Stimulated activated CD4-positive, alpha-beta T cell treated with anti-CD3 and anti-CD28 coated beads, Interleukin-12 subunit alpha, Interleukin-12 subunit beta, amount 100 ng/mL, for 4 hours (primary cell): ENCODE data around the gene NCOR2.

Experiments used
- DNase-seq: peaks from one replicate; pipeline ENCODE4 v3.0.0-alpha.2; 2020

Gene NCOR2

GRCh38 chr12:124542021-124542949 lies 25.1 kb downstream of the NCOR2 start:
- DNase-seq: no peak

- no peak for DNase-seq
Observed at GRCh38 chr12:124541322-124541721, 26.1 kb downstream of the NCOR2 start.

DNA sequence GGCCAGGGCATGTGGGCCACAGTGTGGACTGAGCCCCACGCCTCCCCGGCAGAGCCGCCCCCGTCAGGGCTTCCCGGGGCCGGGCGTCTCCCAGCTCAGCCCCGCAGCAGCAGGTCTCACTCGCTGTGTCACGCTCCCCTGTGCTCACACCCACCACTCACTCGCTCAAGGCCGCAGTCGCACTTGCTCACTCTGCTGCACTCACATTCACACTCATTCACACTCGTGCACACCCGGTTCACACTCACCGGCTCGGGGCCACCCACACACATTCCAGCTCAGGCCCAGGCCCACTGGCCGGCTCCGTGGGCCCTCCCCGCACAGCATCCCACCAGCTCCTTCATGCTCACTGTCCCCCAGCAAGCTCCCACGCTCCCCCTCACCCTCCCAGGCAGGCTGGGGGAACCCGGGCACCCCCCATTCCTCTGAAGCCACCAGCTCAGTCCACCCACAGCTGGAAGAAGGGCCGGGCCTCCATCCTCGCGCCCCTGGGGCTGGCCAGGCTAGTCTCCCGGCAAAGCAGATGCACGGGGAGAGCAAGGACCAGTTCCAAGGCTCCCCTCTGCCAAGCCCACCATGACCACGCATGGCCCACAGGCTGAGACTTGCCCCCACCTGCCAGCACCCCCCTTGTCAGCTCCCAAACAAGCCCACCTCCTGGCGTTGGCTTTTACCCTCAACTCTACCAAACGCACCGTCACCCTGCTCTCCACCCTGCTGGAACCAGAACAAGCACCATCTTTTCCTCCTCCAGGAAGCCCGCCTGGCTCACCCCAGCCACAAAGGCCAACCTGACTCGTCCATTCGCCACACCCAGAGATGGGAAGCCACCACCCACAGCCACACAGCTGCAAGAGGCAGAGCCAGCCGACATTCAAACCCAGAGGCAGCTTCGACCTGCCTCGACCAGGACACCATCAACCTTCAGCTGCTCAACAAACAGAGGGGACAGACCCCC lies 28.0 kb downstream of the NCOR2 start:
- no peak for DNase-seq

DNA sequence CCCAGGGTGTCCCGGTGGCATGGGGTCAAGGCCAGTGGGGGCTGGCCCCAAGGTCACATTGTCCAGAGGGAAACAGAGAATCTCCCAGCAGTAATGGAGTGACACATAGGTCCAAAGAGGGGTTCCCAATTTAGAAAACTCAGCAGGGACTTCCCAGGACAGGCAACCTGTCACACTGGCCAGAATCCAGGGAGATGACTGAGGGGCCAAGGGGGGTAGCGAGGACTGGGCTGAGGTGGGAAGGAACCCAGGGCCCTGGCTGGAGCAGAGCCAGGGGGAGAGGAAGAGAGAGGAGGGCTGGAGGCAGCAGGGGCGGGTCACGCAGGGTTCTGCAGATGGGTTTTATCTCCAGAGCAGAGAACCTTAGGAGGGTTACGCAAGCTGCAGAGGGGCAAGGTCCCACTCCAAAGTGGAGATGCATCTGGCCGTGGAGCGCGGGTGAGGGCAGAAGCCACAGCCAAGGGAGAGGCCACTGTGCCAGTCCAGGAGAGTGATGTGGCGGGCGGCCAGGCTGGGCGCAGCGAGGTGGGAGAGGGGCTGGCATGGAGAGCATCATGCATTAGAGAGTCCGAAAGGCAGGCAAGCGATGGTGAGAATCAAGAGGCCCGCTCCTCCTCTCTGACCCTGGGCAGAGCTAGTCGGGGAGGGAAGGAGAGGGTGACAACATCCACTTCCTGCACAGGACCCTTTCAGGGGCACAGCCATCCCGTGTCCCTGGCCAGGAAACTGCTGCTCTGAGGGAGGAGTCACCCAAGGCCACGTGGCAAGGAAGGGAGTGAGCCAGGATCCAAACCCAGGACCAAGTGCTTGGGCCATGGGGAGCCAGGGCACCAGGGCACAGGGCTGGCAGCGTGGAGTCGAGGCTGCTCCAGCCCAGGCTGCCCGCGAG lies 29.0 kb downstream of the NCOR2 start:
- no peak for DNase-seq

- no peak for DNase-seq
Observed at GRCh38 chr12:124537525-124538193, 29.8 kb downstream of the NCOR2 start.

GRCh38 chr12:124536641-124537040 lies 30.8 kb downstream of the NCOR2 start:
- DNase-seq: no peak

DNA sequence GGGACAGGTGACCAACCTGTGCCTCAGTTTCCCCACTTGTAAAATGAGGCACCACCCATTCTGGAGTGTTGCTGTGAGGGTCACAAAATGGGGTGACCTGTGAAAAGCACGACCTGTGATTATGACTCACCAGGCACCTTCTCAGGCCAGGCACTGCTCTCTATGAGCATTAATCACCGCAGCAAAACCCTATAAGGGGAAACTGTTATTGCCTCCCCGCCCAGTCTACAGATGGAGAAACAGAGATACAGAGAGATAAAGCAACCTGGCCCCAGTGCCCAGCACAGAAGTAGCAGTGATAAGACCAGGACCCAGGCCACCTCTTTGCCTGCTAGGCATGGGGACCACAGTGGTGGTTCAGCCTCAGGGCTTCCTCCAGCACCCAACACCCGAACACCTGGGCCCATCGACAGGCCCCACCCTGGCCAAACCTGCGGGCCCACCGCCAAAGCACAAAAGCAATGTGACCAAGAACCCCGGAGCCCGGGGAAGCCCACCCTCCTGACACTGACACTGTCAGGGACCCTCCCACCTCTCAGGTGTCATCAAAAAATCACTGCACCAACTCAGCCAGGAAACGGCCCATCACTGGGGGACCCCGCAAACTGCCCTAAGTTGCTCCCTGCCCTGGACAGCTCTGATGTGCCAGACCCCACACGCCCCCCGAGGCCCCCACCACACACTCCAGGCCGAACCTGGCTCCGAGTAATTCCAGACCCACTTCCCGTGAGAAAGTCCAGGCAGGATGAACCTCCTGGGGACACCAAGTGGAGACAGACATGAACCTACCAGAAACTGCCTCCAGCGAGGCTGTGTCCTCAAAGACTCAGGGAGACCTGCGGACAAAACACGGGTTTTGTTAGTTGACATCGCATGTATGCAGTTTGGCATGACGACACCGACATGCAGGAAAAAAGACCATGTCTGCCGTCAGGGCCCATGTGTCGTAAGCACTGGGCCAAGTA lies 32.4 kb downstream of the NCOR2 start:
- no peak for DNase-seq

GRCh38 chr12:124533456-124533855 lies 34.0 kb downstream of the NCOR2 start:
- no peak for DNase-seq

DNA sequence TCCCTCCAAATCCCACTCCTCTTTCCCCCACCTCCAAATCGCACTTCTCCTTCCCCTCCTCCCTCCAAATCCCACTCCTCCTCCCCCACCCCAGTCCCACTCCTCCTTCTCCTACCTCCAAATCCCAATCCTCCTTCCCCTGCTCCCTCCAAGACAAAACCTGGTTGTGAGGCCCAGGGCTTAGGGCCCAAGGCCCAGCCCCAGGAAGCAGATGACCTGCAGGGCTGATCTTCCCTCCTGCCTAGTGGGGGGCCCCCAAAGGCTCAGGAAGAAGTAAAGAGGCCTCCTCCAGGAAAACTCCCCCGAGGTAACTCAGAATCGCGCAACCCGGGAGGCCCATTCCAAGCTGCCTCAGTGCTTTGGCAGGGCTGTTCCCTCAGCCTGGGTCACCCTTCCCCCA lies 34.4 kb downstream of the NCOR2 start:
- no peak for DNase-seq

DNA sequence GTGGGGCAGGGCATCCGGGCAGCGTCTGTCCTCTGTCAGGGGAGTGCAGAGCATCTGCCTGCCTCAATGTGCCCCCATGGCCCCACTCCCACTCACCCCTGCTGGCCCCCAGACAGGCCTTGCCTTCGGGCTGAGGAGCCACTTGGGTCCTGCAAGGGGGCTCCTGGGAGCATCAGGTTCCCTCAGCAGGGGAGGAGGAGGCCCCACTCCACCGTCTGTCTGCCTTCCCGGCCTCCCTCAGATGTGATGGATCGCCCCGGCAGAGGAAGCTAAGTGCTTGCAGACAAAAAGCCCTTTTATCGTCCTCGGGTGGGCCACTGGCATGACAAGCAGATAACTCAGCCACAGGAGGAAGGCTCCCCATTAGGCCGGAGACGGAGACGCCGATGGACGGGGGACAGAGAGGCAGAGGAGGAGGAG lies 35.1 kb downstream of the NCOR2 start:
- DNase-seq: no peak

- no peak for DNase-seq
Observed at GRCh38 chr12:124531906-124532305, 35.5 kb downstream of the NCOR2 start.

- DNase-seq: no peak
Observed at GRCh38 chr12:124531281-124531745, 36.1 kb downstream of the NCOR2 start.

DNA sequence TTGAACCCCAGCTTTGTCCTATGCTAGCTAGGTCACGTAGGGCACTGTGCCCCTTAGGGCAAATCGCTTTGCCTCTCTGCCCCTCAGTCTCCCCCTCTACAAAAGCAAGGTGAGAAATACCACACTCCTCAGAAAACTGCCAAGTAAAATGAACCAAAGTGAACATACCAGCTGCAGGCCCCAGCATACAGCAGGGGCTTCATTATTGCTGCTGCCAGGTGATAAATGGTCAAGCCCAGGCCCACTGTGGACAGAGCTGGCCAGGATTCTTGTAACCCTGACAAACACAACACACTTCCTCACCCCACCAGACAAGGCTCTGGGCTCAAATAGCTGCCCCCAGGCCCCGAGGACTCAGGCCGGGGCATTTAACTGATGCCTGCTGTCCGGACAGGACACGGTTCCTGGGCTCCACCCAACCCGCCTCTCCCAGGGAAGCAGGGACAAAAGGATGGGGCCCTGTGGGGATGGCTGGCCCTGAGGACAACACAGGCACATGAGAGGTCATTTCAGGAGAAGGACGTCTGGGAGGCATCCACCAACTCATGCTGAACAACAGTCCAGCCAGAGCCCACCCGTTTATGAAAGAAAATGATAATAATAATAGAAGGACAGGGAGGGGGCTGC lies 36.7 kb downstream of the NCOR2 start:
- no peak for DNase-seq

DNA sequence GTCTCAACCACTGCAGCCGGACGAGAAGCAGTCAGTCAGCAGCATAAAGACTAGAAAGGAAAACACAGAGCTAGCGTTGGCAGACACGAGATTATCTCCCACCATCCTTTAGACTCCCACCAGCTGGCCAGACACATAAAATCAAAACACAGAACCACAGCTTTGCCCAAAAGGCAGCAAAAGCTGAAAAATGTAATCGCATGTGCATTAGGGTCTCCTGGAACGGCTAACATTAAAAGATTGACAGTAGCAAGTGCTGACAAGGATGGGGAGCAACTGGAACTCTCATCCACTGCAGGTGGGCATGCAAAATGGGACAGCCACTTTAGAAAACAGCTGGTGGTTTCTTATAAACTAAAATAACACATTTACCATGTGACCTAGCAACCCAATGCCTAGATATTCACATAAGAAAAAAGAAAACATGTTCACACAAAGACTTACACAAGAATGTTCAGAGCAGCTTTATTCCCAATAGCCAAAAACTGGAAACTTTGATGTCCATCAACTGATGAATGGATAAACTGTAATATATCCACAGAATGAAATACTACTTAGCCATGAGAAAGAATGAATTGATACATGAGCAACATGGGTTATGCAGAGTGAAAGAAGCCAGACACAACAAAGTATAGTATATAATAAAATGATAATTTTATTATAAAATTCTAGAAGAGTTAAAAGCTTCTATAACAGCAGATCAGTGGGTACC lies 37.7 kb downstream of the NCOR2 start:
- no peak for DNase-seq

DNA sequence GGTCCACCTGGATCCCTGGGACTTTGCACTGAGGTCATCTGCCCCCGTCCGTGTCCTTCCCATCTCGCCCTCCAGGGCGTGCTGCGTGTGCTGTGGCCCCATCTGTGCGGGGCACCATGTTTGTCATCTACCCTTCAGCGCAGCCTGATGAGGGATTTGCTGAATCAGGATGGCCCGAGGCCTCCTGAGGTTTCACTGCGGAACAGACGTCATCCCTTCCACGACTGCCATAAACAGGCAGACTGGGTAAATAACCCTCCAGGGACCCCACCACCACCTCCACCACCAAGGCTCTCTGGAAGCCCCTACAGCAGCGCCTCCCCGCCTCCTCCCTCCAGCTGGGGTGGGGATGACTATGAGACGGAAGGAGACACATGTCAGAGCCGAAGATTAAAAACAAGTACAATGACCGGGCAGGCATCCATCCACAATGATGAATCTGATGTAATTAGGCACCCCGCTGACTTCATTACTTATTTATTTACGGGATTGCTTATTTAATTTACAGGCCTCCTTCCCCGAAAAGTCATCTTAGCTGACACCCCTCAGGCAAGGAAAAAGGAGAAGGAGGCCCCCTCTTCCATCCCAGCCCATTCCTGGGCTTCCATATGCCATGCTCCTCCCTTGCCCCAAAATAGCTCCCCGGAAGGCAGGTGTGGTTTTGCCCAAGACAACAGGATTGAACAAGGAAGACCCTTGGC lies 39.4 kb downstream of the NCOR2 start:
- no peak for DNase-seq

- no peak for DNase-seq
Observed at GRCh38 chr12:124525927-124526692, 41.3 kb downstream of the NCOR2 start.

GRCh38 chr12:124525455-124525854 lies 42.0 kb downstream of the NCOR2 start:
- DNase-seq: no peak
